ENCODE data around the gene INSC. TPM values are rescaled to one million over a fixed set of nuclear protein-coding genes. Genes with fewer than 3 reads are reported as not detected.
A peak's percentile ranks its signal among the peaks of the same experiment; 100 is the strongest.

The INSC gene
- total and polyA plus RNA-seq, 2 of the 4 experiments (the other 2 are of a cell fraction): 0.53 to 1.4 TPM

GRCh38 chr11:15113381-15113780 is 1.3 kb upstream of the INSC start:
- no peaks in the 10 kb centered on the region for H3K36me3 ChIP-seq (ENCODE audit: control insufficient read depth, insufficient read depth, low read length)
- H3K18ac ChIP-seq (ENCODE audit: low read depth, low read length): no peak overlapping the region
- H3K4me1 ChIP-seq (ENCODE audit: control insufficient read depth, insufficient read depth, low read length): peaks cover 4% of the 10 kb centered on the region; the same call in 1 of the 2 replicates
- DNase-seq: no peak
- in situ Hi-C loops (cut with MboI; ENCODE audit: low sequenced_read_pairs) (loop anchor here (5.0 kb wide), 1 partner anchor 44 kb away; no protein-coding TSS in a partner anchor), intact Hi-C loops (cut with micrococcal nuclease) (no loop called here), dilution Hi-C loops (cut with HindIII; ENCODE audit: low sequenced_read_pairs, unreplicated experiment) (no loop called here)
- H2AK9ac ChIP-seq (replicated peaks; ENCODE audit: low read depth, low read length, poor library complexity): no peak overlapping the region
- H2AK5ac ChIP-seq (ENCODE audit: low read depth, low read length): peak overlapping the region; percentile 18; the same call in 1 of the 2 replicates
- no TSS peak for BruUV-seq (replicated peaks)
- no peak overlapping the region for H3K4me2 ChIP-seq (ENCODE audit: low read depth, low read length)
- H3K9me3 ChIP-seq (ENCODE audit: control insufficient read depth, insufficient read depth, low read length): no peaks in the 10 kb centered on the region
- H4K8ac ChIP-seq (ENCODE audit: low read depth in 2 of 2, low read length in 2 of 2): peak overlapping the region in 1 of 2 experiments; percentile 55; a peak in 2 of 4 replicates
- H3K56ac ChIP-seq (ENCODE audit: extremely low read depth, insufficient read depth, low read length): no peak overlapping the region
- TF ChIP-seq ELK1 (IDR thresholded peaks at IDR 0.05; ENCODE audit: borderline replicate concordance, low read depth, low read length) (no peak), RAD21 (IDR thresholded peaks at IDR 0.05; ENCODE audit: low read length) (no peak), MXI1 (IDR thresholded peaks at IDR 0.05; ENCODE audit: borderline replicate concordance, low read depth, low read length) (no peak), RFX5 (IDR thresholded peaks at IDR 0.05; ENCODE audit: low read depth, low read length) (no peak), RCOR1 (IDR thresholded peaks at IDR 0.05; ENCODE audit: insufficient replicate concordance, low read length) (no peak), CEBPB (IDR thresholded peaks at IDR 0.05; ENCODE audit: low read depth, low read length) (no peak), NFE2L2 (IDR thresholded peaks at IDR 0.05; ENCODE audit: low read depth, low read length) (no peak), BHLHE40 (IDR thresholded peaks at IDR 0.05; ENCODE audit: low read depth, low read length) (no peak), SMC3 (IDR thresholded peaks at IDR 0.05; ENCODE audit: low read depth, low read length) (no peak), POLR2A (IDR thresholded peaks at IDR 0.05; ENCODE audit: low read depth, low read length) (no peak), USF2 (IDR thresholded peaks at IDR 0.05; ENCODE audit: low read depth, low read length) (no peak), CHD1 (IDR thresholded peaks at IDR 0.05; ENCODE audit: low read depth, low read length) (no peak), CTCF (conservative IDR thresholded peaks at IDR 0.05; ENCODE audit: low read depth, low read length) (no peak), MAFK (IDR thresholded peaks at IDR 0.05; ENCODE audit: low read depth, low read length) (no peak), MAZ (IDR thresholded peaks at IDR 0.05; ENCODE audit: borderline replicate concordance, low read depth, low read length) (no peak), FOS (IDR thresholded peaks at IDR 0.05; ENCODE audit: low read depth, low read length) (no peak)
- H2BK15ac ChIP-seq (ENCODE audit: low read depth, low read length): 0 out of 3 replicates have a peak overlapping the region, but pooled peaks have one; percentile 44
- H2BK120ac ChIP-seq (ENCODE audit: low read depth, low read length): no peak overlapping the region; the same call in 1 of the 2 replicates
- 0 out of 2 replicates have a peak overlapping the region, but pooled peaks have one; percentile 32 for H4K91ac ChIP-seq (ENCODE audit: insufficient read depth, low read depth, low read length)
- peaks cover 9% of the 10 kb centered on the region; the same call in 1 of the 2 replicates for H3K9me1 ChIP-seq (ENCODE audit: insufficient read depth, low read length)
- H3K14ac ChIP-seq (replicated peaks; ENCODE audit: low read depth, low read length): no peak overlapping the region
- H3K9ac ChIP-seq (ENCODE audit: low read depth, low read length): no peak overlapping the region
- no peak overlapping the region for H4K5ac ChIP-seq (ENCODE audit: low read depth, low read length)
- peak overlapping the region; percentile 59; the same call in 1 of the 2 replicates for H3K23ac ChIP-seq (ENCODE audit: low read depth, low read length)
- H4K20me1 ChIP-seq (ENCODE audit: insufficient read depth, low read length): no peaks in the 10 kb centered on the region
- 0 out of 2 replicates have a peak overlapping the region, but pooled peaks have one; percentile 10 for H2BK20ac ChIP-seq (ENCODE audit: low read depth, low read length)
- no peak overlapping the region for H2AFZ ChIP-seq (replicated peaks; ENCODE audit: low read length, poor library complexity)
- H3K27me3 ChIP-seq (ENCODE audit: control insufficient read depth, insufficient read depth, low read length): no peaks in the 10 kb centered on the region
- CTCF ChIA-PET: interaction anchor here (1.4 kb wide), 1 partner anchor 46 kb away, joined by 6 read pairs; no protein-coding TSS in a partner anchor
- POLR2A ChIA-PET (ENCODE audit: unreplicated experiment): no interaction called here
- H3K79me1 ChIP-seq (ENCODE audit: low read depth in 1 of 2, low read length in 2 of 2): peaks cover 0 to 12% of the 10 kb centered on the region in 2 experiments; a peak in 1 of 4 replicates
- H3K4me3 ChIP-seq (ENCODE audit: insufficient read depth, low read depth, low read length): no peak overlapping the region
- no peak overlapping the region for H2BK5ac ChIP-seq (ENCODE audit: low read depth, low read length, poor library complexity, severe bottlenecking)
- peak overlapping the region; percentile 35; the same call in 1 of the 2 replicates for H3K4ac ChIP-seq (ENCODE audit: low read depth, low read length)
- H3K27ac ChIP-seq (ENCODE audit: insufficient read depth, low read length): no peak overlapping the region
- no peak for ATAC-seq (ENCODE audit: low read depth)
- no CpG with 5 or more reads among the region's 5 CpGs for WGBS, 2 experiments (ENCODE audit: extremely low coverage in 2 of 2, insufficient read length in 1 of 2)
